GM10266 (cell line): Measurements from ENCODE around the gene AGBL4.

Source experiments
- DNase-seq: peaks from one replicate; pipeline ENCODE4 v3.0.0; 2012; ENCODE audit errors: extremely low spot score
- CTCF ChIP-seq: IDR thresholded peaks from 2 replicates; pipeline ENCODE4 v1.5.1; 2012; ENCODE audit warnings: mild to moderate bottlenecking, low read depth; ENCODE audit not compliant: control insufficient read depth, insufficient read depth; ENCODE audit errors: missing control alignments

AGBL4 gene

GRCh38 chr1:48939828-48940227 lies 1083.9 kb downstream of the AGBL4 start:
- no peak for DNase-seq
- TF ChIP-seq CTCF: no peak

- no peak for DNase-seq
- TF ChIP-seq CTCF: no peak
Measured at GRCh38 chr1:48939042-48939441, 1084.7 kb downstream of the AGBL4 start.

GRCh38 chr1:48937732-48938131 lies 1086.0 kb downstream of the AGBL4 start:
- no peak for TF ChIP-seq CTCF

GRCh38 chr1:48936436-48936835 lies 1087.3 kb downstream of the AGBL4 start:
- no peak for TF ChIP-seq CTCF

More at GRCh38 chr1:48937732-48938131, 1086.0 kb downstream of the AGBL4 start:
- DNase-seq: no peak

GRCh38 chr1:48932366-48932765 lies 1091.4 kb downstream of the AGBL4 start:
- DNase-seq: no peak
- TF ChIP-seq CTCF: no peak

More at GRCh38 chr1:48936436-48936835, 1087.3 kb downstream of the AGBL4 start:
- DNase-seq: no peak

GRCh38 chr1:48931506-48932192 lies 1092.1 kb downstream of the AGBL4 start:
- no peak for DNase-seq
- no peak for TF ChIP-seq CTCF

- no peak for DNase-seq
- TF ChIP-seq CTCF: no peak
Measured at GRCh38 chr1:48930011-48930410, 1093.7 kb downstream of the AGBL4 start.
